Cardiac muscle cell (in vitro differentiated cells and primary cell): Measurements from ENCODE around the gene CACNB4. TPM values are rescaled to one million over a fixed set of nuclear protein-coding genes. Genes with fewer than 3 reads are reported as not detected.

Experiments
- DNase-seq, 2 donors: peaks; one replicate each; pipeline versions ENCODE4 v3.0.0 to v3.0.0-alpha.2; 2010 to 2017; ENCODE audit warnings: low read depth in 1 of 2, low spot score in 1 of 2
- H3K27ac ChIP-seq: fragments of 200-600 bp; sonication (generic); 2 replicates; pipeline ENCODE4 v1.5.1; 2016
- H3K27me3 ChIP-seq: fragments of 200-600 bp; sonication (generic); 2 replicates; pipeline ENCODE4 v1.6.0; 2016; ENCODE audit warnings: control low read depth
- H3K36me3 ChIP-seq: fragments of 200-600 bp; sonication (generic); 2 replicates; pipeline ENCODE4 v1.5.1; 2016; ENCODE audit warnings: control low read depth
- H3K4me1 ChIP-seq: fragments of 200-600 bp; sonication (generic); 2 replicates; pipeline ENCODE4 v1.8.1; 2017; ENCODE audit warnings: low read depth, mild to moderate bottlenecking, mixed run types
- H3K4me3 ChIP-seq: fragments of 200-600 bp; sonication (generic); 2 replicates; pipeline ENCODE4 v1.5.1; 2016; ENCODE audit warnings: mild to moderate bottlenecking
- H3K9me3 ChIP-seq: fragments of 200-600 bp; sonication (generic); 2 replicates; pipeline ENCODE4 v1.5.1; 2017; ENCODE audit warnings: low read depth, mild to moderate bottlenecking, control low read depth
- polyA plus RNA-seq: library from polyadenylated mRNA; unstranded; fragments of >200 nt; fragmentation: Nextera tagmentation; extraction: Ambion mirVana; gene quantifications from 2 replicates; pipeline ENCODE4 v1.2.1, GENCODE V29; 2016
- total RNA-seq: library from RNA; depleted of rRNA; stranded (reverse); fragments of >200 nt; gene quantifications from 2 replicates; pipeline ENCODE4 v1.2.3, GENCODE V29; 2016
- TF ChIP-seq, protein P1 (sequence below): IDR thresholded peaks from 2 replicates; pipeline ENCODE4 v1.5.1; 2012; ENCODE audit warnings: low read depth, mild to moderate bottlenecking, low read length

Gene CACNB4
- total and polyA plus RNA-seq, 2 experiments from 2014 or later, result 0.09 to 0.18 TPM

DNA sequence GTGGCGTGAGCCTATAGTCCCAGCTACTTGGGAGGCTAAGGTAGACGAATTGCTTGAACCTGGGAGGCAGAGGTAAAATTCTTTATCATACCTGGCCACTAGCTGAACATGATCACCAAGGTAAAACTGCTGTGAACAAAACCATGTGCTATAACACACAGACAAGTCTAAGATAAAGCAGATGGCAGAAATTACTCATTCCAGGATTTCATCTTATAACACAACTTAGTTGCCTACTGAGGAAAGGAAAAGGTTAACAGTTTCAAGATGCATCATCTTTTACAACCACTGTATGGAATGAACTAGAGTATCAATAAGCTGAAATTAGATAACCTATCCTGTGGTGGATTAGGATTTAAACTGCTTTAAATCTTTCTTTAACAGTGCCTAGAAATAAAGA, 278.9 kb downstream of the CACNB4 start:
- no peak for DNase-seq
- Histone ChIP-seq H3K36me3 (peaks cover 3% of the 10 kb centered on the region), H3K27me3 (no peaks in the 10 kb centered on the region), H3K9me3 (no peaks in the 10 kb centered on the region), H3K27ac (no peak overlapping the region), H3K4me3 (no peak overlapping the region), H3K4me1 (peaks cover 11% of the 10 kb centered on the region)
- TF ChIP-seq, protein P1, sequence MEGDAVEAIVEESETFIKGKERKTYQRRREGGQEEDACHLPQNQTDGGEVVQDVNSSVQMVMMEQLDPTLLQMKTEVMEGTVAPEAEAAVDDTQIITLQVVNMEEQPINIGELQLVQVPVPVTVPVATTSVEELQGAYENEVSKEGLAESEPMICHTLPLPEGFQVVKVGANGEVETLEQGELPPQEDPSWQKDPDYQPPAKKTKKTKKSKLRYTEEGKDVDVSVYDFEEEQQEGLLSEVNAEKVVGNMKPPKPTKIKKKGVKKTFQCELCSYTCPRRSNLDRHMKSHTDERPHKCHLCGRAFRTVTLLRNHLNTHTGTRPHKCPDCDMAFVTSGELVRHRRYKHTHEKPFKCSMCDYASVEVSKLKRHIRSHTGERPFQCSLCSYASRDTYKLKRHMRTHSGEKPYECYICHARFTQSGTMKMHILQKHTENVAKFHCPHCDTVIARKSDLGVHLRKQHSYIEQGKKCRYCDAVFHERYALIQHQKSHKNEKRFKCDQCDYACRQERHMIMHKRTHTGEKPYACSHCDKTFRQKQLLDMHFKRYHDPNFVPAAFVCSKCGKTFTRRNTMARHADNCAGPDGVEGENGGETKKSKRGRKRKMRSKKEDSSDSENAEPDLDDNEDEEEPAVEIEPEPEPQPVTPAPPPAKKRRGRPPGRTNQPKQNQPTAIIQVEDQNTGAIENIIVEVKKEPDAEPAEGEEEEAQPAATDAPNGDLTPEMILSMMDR, result no peak

DNA sequence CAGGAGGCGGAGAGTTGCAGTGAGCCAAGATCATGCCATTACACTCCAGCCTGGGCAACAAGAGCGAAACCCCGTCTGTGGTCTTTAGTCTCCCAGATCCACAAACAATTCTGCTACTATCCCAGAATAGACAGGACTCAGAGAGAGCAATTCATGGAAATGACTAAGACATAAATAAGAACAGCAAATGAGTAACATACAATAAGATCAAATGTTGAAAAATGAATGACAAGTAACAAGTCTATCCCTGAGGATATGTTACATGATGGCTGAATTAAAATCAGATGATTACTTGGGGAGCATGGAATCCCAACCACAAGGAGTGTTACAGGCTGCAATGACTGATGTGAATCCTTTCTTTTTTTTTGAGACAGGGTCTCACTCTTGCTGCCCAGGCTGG, 280.9 kb downstream of the CACNB4 start:
- H3K27me3 ChIP-seq, result no peaks in the 10 kb centered on the region
- peaks cover 17% of the 10 kb centered on the region for H3K36me3 ChIP-seq
- no peaks in the 10 kb centered on the region for H3K4me1 ChIP-seq
- TF ChIP-seq, protein P1, result no peak
- no peak overlapping the region for H3K4me3 ChIP-seq
- DNase-seq, result no peak
- no peak overlapping the region for H3K27ac ChIP-seq
- no peaks in the 10 kb centered on the region for H3K9me3 ChIP-seq

DNA sequence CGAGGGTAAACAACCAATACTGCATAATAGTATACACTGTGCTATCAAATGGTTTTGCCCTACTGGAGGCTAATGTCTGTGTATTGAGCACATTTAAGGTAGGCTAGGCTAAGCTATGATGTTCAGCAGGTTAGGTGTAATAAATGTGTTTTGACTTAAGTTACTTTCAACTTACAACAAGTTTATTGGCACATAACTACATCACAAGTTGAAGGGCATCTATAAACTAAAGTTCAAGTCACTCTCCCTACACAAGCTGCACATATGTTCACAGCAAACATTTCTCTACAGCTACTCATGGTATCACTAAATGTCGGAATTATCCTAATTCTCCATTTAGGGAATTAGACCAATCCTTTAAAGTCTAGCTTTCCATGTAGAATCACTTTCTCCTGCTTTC, 282.0 kb downstream of the CACNB4 start:
- Histone ChIP-seq H3K4me3 (no peak overlapping the region), H3K36me3 (peaks cover 21% of the 10 kb centered on the region)

DNA sequence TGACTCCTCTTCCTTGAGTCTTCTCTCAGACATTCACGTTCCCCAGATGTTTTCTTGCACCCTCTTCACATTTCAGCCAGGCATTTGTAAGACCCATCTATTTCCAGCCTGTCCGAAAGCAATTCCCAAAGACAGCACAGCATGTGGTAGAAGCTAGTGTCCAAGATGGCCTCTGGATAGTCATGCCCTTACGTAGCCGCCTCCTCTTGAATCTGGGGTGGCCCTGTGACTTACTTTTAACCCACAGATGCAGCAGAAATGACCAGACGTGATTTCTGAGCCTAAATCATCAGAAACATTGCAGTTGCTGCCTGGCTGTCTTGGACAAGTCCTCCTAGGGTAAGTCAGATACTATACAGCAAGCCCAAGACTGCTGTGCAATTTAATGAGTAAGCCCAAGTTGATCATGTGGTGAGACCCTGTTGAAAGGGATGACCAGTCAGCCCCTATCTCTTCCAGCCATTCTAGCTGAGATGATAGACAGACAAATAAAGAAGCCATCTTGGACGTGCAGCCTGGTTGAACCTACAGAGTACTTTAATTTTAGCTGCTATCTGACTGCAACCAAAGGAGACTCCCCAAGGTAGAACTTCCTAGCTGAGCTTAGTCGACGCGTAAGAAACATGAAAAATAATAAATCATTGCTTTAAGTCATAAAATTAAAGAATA, 282.9 kb downstream of the CACNB4 start:
- Histone ChIP-seq H3K4me3 (no peak overlapping the region), H3K27me3 (no peaks in the 10 kb centered on the region), H3K27ac (no peak overlapping the region), H3K4me1 (no peaks in the 10 kb centered on the region), H3K9me3 (no peaks in the 10 kb centered on the region), H3K36me3 (peaks cover 26% of the 10 kb centered on the region)
- TF ChIP-seq, protein P1, result no peak
- DNase-seq, result no peak

More for the DNA sequence above, 282.0 kb downstream of the CACNB4 start:
- H3K27ac ChIP-seq, result no peak overlapping the region
- DNase-seq, result no peak
- H3K9me3 ChIP-seq, result no peaks in the 10 kb centered on the region
- no peaks in the 10 kb centered on the region for H3K4me1 ChIP-seq
- TF ChIP-seq, protein P1, result no peak
- H3K27me3 ChIP-seq, result no peaks in the 10 kb centered on the region

DNA sequence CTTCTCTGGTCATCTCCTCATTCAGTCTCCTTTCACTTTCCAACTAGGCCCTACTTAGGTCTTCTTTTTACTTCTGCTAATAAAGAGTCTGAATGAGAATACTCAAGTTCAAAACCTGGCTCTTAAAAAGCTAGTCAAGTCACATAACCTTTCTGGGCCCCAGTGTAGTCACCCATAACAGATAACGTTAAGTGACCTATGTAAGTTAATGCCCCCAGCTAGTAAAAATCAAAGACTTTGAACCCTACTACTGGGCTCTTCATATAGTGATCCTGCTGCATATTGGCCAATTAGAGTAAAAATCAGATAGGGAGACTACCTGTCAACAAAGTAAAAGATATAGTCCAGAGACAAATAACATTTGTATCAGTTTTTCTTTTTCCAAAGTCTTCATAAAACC, 288.4 kb downstream of the CACNB4 start:
- Histone ChIP-seq H3K27me3 (no peaks in the 10 kb centered on the region), H3K9me3 (no peaks in the 10 kb centered on the region), H3K4me3 (no peak overlapping the region), H3K4me1 (no peaks in the 10 kb centered on the region), H3K27ac (no peak overlapping the region), H3K36me3 (peaks cover 47% of the 10 kb centered on the region)
- no peak for DNase-seq
- TF ChIP-seq, protein P1, result no peak
